ENCODE results near the gene STAC2.

GRCh38 chr17:39173080-39173479 is 52.7 kb downstream of the STAC2 start:
- TF ChIP-seq, protein P1, sequence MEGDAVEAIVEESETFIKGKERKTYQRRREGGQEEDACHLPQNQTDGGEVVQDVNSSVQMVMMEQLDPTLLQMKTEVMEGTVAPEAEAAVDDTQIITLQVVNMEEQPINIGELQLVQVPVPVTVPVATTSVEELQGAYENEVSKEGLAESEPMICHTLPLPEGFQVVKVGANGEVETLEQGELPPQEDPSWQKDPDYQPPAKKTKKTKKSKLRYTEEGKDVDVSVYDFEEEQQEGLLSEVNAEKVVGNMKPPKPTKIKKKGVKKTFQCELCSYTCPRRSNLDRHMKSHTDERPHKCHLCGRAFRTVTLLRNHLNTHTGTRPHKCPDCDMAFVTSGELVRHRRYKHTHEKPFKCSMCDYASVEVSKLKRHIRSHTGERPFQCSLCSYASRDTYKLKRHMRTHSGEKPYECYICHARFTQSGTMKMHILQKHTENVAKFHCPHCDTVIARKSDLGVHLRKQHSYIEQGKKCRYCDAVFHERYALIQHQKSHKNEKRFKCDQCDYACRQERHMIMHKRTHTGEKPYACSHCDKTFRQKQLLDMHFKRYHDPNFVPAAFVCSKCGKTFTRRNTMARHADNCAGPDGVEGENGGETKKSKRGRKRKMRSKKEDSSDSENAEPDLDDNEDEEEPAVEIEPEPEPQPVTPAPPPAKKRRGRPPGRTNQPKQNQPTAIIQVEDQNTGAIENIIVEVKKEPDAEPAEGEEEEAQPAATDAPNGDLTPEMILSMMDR (IDR thresholded peaks at IDR 0.05; ENCODE audit: low read depth, low read length), result no peak
- TF ChIP-seq POLR2A (IDR thresholded peaks at IDR 0.05; ENCODE audit: extremely low read depth, insufficient read length), result no peak
